GM23338 (cell line): Measurements from ENCODE around the gene PPP1R18. TPM values are rescaled to one million over a fixed set of nuclear protein-coding genes. Genes with fewer than 3 reads are reported as not detected.

Source experiments
- ATAC-seq: fragments of 200-7000 bp; cut with Tn5 transposase; 3 replicates; pipeline ENCODE4 v1.9.1; 2020
- DNase-seq: peaks from one replicate; pipeline ENCODE4 v3.0.0-alpha.2; 2015; ENCODE audit warnings: low spot score
- H2AFZ ChIP-seq: fragments of 200-600 bp; sonication (generic); 2 replicates; pipeline ENCODE4 v1.8.0; 2016; ENCODE audit warnings: antibody characterized with exemption, mild to moderate bottlenecking, moderate library complexity
- H3F3A ChIP-seq: fragments of 200-600 bp; sonication (generic); replicated peaks from 2 replicates; pipeline ENCODE4 v1.8.0; 2017; ENCODE audit warnings: antibody characterized with exemption, mixed run types, low read depth
- H3K27ac ChIP-seq: fragments of 200-600 bp; sonication (generic); 2 replicates; pipeline ENCODE4 v1.6.1; 2016; ENCODE audit warnings: low read depth
- H3K27me3 ChIP-seq: fragments of 200-600 bp; sonication (generic); 2 replicates; pipeline ENCODE4 v1.8.0; 2016; ENCODE audit warnings: mild to moderate bottlenecking, mixed run types, moderate library complexity; ENCODE audit not compliant: insufficient read depth
- H3K36me3 ChIP-seq: fragments of 200-600 bp; sonication (generic); 2 replicates; pipeline ENCODE4 v1.8.0; 2016; ENCODE audit warnings: mild to moderate bottlenecking; ENCODE audit not compliant: insufficient read depth
- H3K4me1 ChIP-seq: fragments of 200-600 bp; sonication (generic); 2 replicates; pipeline ENCODE4 v1.8.0; 2016; ENCODE audit warnings: mild to moderate bottlenecking, moderate library complexity; ENCODE audit not compliant: insufficient read depth
- H3K4me2 ChIP-seq: fragments of 200-600 bp; sonication (generic); 2 replicates; pipeline ENCODE4 v1.7.1; 2017; ENCODE audit warnings: mixed run types
- H3K4me3 ChIP-seq: fragments of 200-600 bp; sonication (generic); 2 replicates; pipeline ENCODE4 v1.6.1; 2016; ENCODE audit warnings: mixed run types
- H3K79me2 ChIP-seq: fragments of 200-600 bp; sonication (generic); replicated peaks from 2 replicates; pipeline ENCODE4 v1.8.0; 2017; ENCODE audit warnings: mild to moderate bottlenecking; ENCODE audit not compliant: insufficient read depth
- H3K9me2 ChIP-seq: fragments of 200-600 bp; sonication (generic); 2 replicates; pipeline ENCODE4 v1.8.0; 2017; ENCODE audit not compliant: insufficient read depth
- H4K20me1 ChIP-seq: fragments of 200-600 bp; sonication (generic); replicated peaks from 2 replicates; pipeline ENCODE4 v1.8.0; 2017; ENCODE audit warnings: mild to moderate bottlenecking; ENCODE audit not compliant: insufficient read depth
- H3K27ac Mint-ChIP-seq: 2 replicates; pipeline ENCODE4 v1.8.0; 2020; ENCODE audit warnings: inconsistent platforms, mild to moderate bottlenecking, moderate library complexity, mixed read lengths
- H3K27me3 Mint-ChIP-seq: 3 replicates; pipeline ENCODE4 v1.8.0; 2022; ENCODE audit warnings: low read depth, mild to moderate bottlenecking, moderate library complexity, mixed read lengths, inconsistent platforms; ENCODE audit not compliant: insufficient read depth, poor library complexity
- H3K36me3 Mint-ChIP-seq: 3 replicates; pipeline ENCODE4 v1.8.0; 2021; ENCODE audit warnings: low read depth, mild to moderate bottlenecking, inconsistent platforms, moderate library complexity, mixed read lengths
- H3K4me1 Mint-ChIP-seq: 3 replicates; pipeline ENCODE4 v1.8.0; 2020; ENCODE audit warnings: mild to moderate bottlenecking, inconsistent platforms, mixed read lengths
- H3K4me3 Mint-ChIP-seq: 3 replicates; pipeline ENCODE4 v1.8.0; 2021; ENCODE audit warnings: moderate library complexity, mild to moderate bottlenecking, inconsistent platforms, mixed read lengths
- H3K9me3 Mint-ChIP-seq: 3 replicates; pipeline ENCODE4 v1.8.0; 2020; ENCODE audit warnings: moderate library complexity, mild to moderate bottlenecking, inconsistent platforms, mixed read lengths
- CREB1 ChIP-seq: fragments of 250-450 bp; sonication (Bioruptor Pico); IDR thresholded peaks from 2 replicates; pipeline ENCODE4 v1.5.0; 2020; ENCODE audit warnings: low read depth, mild to moderate bottlenecking, moderate library complexity
- CTCF ChIP-seq, 2 experiments: fragments of 200-600 bp in 1 of 2; sonication (generic) in 1 of 2; conservative IDR thresholded peaks; 2 replicates each; pipeline versions ENCODE4 v1.5.1 to v1.6.1; 2016 to 2017; ENCODE audit warnings: antibody characterized with exemption in 2 of 2, low read depth in 2 of 2, mild to moderate bottlenecking in 2 of 2, moderate library complexity in 1 of 2
- EZH2 ChIP-seq: fragments of 200-600 bp; sonication (generic); IDR thresholded peaks from one replicate; pipeline ENCODE4 v1.8.0; 2017; ENCODE audit warnings: antibody characterized with exemption, mild to moderate bottlenecking, low read depth; ENCODE audit not compliant: unreplicated experiment
- EZH2phosphoT487 ChIP-seq: fragments of 200-600 bp; sonication (generic); IDR thresholded peaks from one replicate; pipeline ENCODE4 v1.8.1; 2018; ENCODE audit warnings: antibody characterized with exemption; ENCODE audit not compliant: unreplicated experiment
- JUNB ChIP-seq: IDR thresholded peaks from one replicate; pipeline ENCODE4 v1.6.1; 2016; ENCODE audit warnings: antibody characterized with exemption; ENCODE audit not compliant: unreplicated experiment
- NANOG ChIP-seq: IDR thresholded peaks from 2 replicates; pipeline ENCODE4 v1.6.1; 2016; ENCODE audit warnings: antibody characterized with exemption, borderline replicate concordance
- POLR2AphosphoS5 ChIP-seq: IDR thresholded peaks from 2 replicates; pipeline ENCODE4 v1.6.1; 2016; ENCODE audit warnings: antibody characterized with exemption, low read depth
- REST ChIP-seq: IDR thresholded peaks from one replicate; pipeline ENCODE4 v1.6.1; 2018; ENCODE audit warnings: antibody characterized with exemption; ENCODE audit not compliant: unreplicated experiment
- STAT1 ChIP-seq: IDR thresholded peaks from one replicate; pipeline ENCODE4 v1.6.1; 2016; ENCODE audit warnings: antibody characterized with exemption; ENCODE audit not compliant: unreplicated experiment
- ZNF114 ChIP-seq: fragments of 250-450 bp; sonication (Bioruptor Pico); IDR thresholded peaks from 2 replicates; pipeline ENCODE4 v1.5.0; 2020; ENCODE audit warnings: mild to moderate bottlenecking, moderate library complexity
- ZNF331 ChIP-seq: fragments of 250-450 bp; sonication (Bioruptor Pico); IDR thresholded peaks from 2 replicates; pipeline ENCODE4 v1.5.0; 2020; ENCODE audit warnings: low read depth, mild to moderate bottlenecking, moderate library complexity
- ZNF462 ChIP-seq: fragments of 250-450 bp; sonication (Bioruptor Pico); IDR thresholded peaks from 2 replicates; pipeline ENCODE4 v1.5.0; 2020; ENCODE audit warnings: mild to moderate bottlenecking, moderate library complexity
- polyA plus RNA-seq: library from polyadenylated mRNA; unstranded; fragments of >200 nt; fragmentation: Nextera tagmentation; extraction: Ambion mirVana; gene quantifications from 2 replicates; pipeline ENCODE4 v1.2.1, GENCODE V29; 2016
- total RNA-seq: library from RNA; depleted of rRNA; stranded (reverse); fragments of >200 nt; shearing (Covaris generic); gene quantifications from 2 replicates; pipeline ENCODE4 v1.2.3, GENCODE V29; 2014
- TF ChIP-seq, protein P1 (sequence below): IDR thresholded peaks from 2 replicates; pipeline ENCODE4 v1.6.1; 2016; ENCODE audit warnings: antibody characterized with exemption

The PPP1R18 gene
- total and polyA plus RNA-seq, 2 experiments from 2014 or later: 17.1 to 19.2 TPM

DNA sequence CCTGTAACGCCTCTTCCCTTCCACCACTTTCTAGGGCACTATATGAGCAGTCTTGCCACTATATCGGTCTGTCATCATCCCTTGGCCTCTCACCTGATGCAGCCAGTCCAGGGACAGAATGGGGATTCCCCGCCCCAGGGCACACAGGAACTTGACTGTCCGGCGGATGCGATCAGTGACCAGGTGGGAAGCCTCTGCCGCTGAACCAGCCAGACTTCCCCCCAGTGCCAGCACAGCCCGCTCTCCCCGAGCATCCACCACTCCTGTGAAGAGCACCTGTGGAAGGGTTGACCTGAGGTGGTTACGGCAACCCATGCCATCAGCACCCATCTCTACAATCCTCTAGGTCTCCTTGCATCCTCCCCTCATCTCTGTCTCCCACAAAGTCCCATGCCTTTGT lies 16.6 kb upstream of the PPP1R18 start:
- H3K4me2 ChIP-seq: no peak overlapping the region
- H3K4me3 ChIP-seq: no peak overlapping the region
- H3K9me3 Mint-ChIP-seq: no peaks in the 10 kb centered on the region; the same call in 1 of the 3 replicates
- H3K4me1 Mint-ChIP-seq: peaks cover 10% of the 10 kb centered on the region
- H3K27ac Mint-ChIP-seq: no peak overlapping the region
- peaks cover 8% of the 10 kb centered on the region for H3K27me3 Mint-ChIP-seq
- DNase-seq: no peak
- TF ChIP-seq EZH2phosphoT487: no peak
- TF ChIP-seq POLR2AphosphoS5: no peak
- no peak for TF ChIP-seq ZNF114 (CRISPR knock-in tag)
- TF ChIP-seq, protein P1, sequence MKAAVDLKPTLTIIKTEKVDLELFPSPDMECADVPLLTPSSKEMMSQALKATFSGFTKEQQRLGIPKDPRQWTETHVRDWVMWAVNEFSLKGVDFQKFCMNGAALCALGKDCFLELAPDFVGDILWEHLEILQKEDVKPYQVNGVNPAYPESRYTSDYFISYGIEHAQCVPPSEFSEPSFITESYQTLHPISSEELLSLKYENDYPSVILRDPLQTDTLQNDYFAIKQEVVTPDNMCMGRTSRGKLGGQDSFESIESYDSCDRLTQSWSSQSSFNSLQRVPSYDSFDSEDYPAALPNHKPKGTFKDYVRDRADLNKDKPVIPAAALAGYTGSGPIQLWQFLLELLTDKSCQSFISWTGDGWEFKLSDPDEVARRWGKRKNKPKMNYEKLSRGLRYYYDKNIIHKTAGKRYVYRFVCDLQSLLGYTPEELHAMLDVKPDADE: no peak
- TF ChIP-seq ZNF331: no peak
- TF ChIP-seq EZH2: no peak
- no peak for TF ChIP-seq NANOG
- TF ChIP-seq REST: no peak
- no peak for TF ChIP-seq CTCF (conservative IDR thresholded peaks at IDR 0.05; ENCODE audit: low read depth in 2 of 2)
- TF ChIP-seq STAT1: no peak
- no peak for TF ChIP-seq JUNB
- TF ChIP-seq ZNF462: no peak
- TF ChIP-seq CREB1 (CRISPR knock-in tag): no peak
- no peaks in the 10 kb centered on the region for H3K9me2 ChIP-seq
- no peaks in the 10 kb centered on the region for H3K79me2 ChIP-seq
- no peak overlapping the region for H2AFZ ChIP-seq
- no peaks in the 10 kb centered on the region for H3K27me3 ChIP-seq
- H3K4me3 Mint-ChIP-seq: no peak overlapping the region
- H3F3A ChIP-seq: 0 out of 2 replicates have a peak, but pooled peaks cover 3% of the 10 kb centered on the region
- no peak for ATAC-seq
- H3K36me3 ChIP-seq: peaks cover 25% of the 10 kb centered on the region
- no peak overlapping the region for H3K27ac ChIP-seq
- H4K20me1 ChIP-seq: peaks cover 4% of the 10 kb centered on the region
- peaks cover 65% of the 10 kb centered on the region for H3K36me3 Mint-ChIP-seq
- no peaks in the 10 kb centered on the region for H3K4me1 ChIP-seq
